Measurements from ENCODE around the gene SMAGP.

GRCh38 chr12:51200156-51200555, 70.1 kb downstream of the SMAGP start:
- no peak for TF ChIP-seq POLR2A (IDR thresholded peaks at IDR 0.05)
- TF ChIP-seq POLR2AphosphoS5 (IDR thresholded peaks at IDR 0.05), result no peak
- no peak for TF ChIP-seq CTCF (IDR thresholded peaks at IDR 0.05)
- no peak for TF ChIP-seq EP300 (IDR thresholded peaks at IDR 0.05)

Data from suprapubic skin (tissue), 4 donors.